SK-N-SH treated with all-trans-retinoic acid at 6 μM for 48 hours (cell line): ENCODE data around the gene ATP6V0C.

Experiments
- ATAC-seq: fragments of 200-7000 bp; cut with Tn5 transposase; 3 replicates; pipeline ENCODE4 v1.9.1; 2020; ENCODE audit warnings: mild to moderate bottlenecking, moderate library complexity
- ARNTL ChIP-seq: fragments of 450-650 bp; formaldehyde crosslinking; IDR thresholded peaks from 2 replicates; pipeline ENCODE4 v1.5.0; 2020; ENCODE audit warnings: low read depth, mild to moderate bottlenecking, moderate library complexity, borderline replicate concordance
- BACH2 ChIP-seq: fragments of 250-450 bp; sonication (Bioruptor Pico); IDR thresholded peaks from 2 replicates; pipeline ENCODE4 v1.9.0; 2021; ENCODE audit warnings: mild to moderate bottlenecking, borderline replicate concordance
- CREB5 ChIP-seq: fragments of 250-450 bp; sonication (Bioruptor Pico); IDR thresholded peaks from 2 replicates; pipeline ENCODE4 v1.5.1; 2020; ENCODE audit warnings: low read depth, mild to moderate bottlenecking, moderate library complexity
- CSDC2 ChIP-seq: fragments of 250-450 bp; sonication (Bioruptor Pico); IDR thresholded peaks from 2 replicates; pipeline ENCODE4 v1.5.0; 2020; ENCODE audit warnings: mild to moderate bottlenecking, moderate library complexity
- CSRNP3 ChIP-seq: fragments of 250-450 bp; sonication (Bioruptor Pico); IDR thresholded peaks from 2 replicates; pipeline ENCODE4 v1.5.1; 2021; ENCODE audit warnings: mild to moderate bottlenecking, moderate library complexity
- ESRRG ChIP-seq: fragments of 250-450 bp; sonication (Bioruptor Pico); IDR thresholded peaks from 2 replicates; pipeline ENCODE4 v1.6.1; 2021; ENCODE audit warnings: mild to moderate bottlenecking
- ISL1 ChIP-seq: fragments of 250-450 bp; sonication (Bioruptor Pico); IDR thresholded peaks from 2 replicates; pipeline ENCODE4 v2.1.2; 2022; ENCODE audit warnings: mild to moderate bottlenecking, moderate library complexity
- OSR1 ChIP-seq: fragments of 250-450 bp; sonication (Bioruptor Pico); IDR thresholded peaks from 2 replicates; pipeline ENCODE4 v1.8.0; 2022; ENCODE audit warnings: moderate library complexity, mild to moderate bottlenecking, inconsistent platforms
- PATZ1 ChIP-seq: fragments of 250-450 bp; sonication (Bioruptor Pico); IDR thresholded peaks from 2 replicates; pipeline ENCODE4 v1.8.0; 2020; ENCODE audit warnings: mild to moderate bottlenecking, moderate library complexity, borderline replicate concordance
- SNAI2 ChIP-seq: fragments of 250-450 bp; sonication (Bioruptor Pico); IDR thresholded peaks from 2 replicates; pipeline ENCODE4 v1.5.0; 2020; ENCODE audit warnings: mild to moderate bottlenecking, moderate library complexity
- TCF4 ChIP-seq: fragments of 250-450 bp; sonication (Bioruptor Pico); IDR thresholded peaks from 2 replicates; pipeline ENCODE4 v1.8.0; 2021; ENCODE audit warnings: mild to moderate bottlenecking, moderate library complexity, borderline replicate concordance
- TSHZ2 ChIP-seq: fragments of 250-450 bp; sonication (Bioruptor Pico); IDR thresholded peaks from 2 replicates; pipeline ENCODE4 v1.5.0; 2020; ENCODE audit warnings: mild to moderate bottlenecking, moderate library complexity
- ZC3H10 ChIP-seq: fragments of 250-450 bp; sonication (Bioruptor Pico); IDR thresholded peaks from 2 replicates; pipeline ENCODE4 v1.5.1; 2021; ENCODE audit warnings: mild to moderate bottlenecking, moderate library complexity
- ZFP3 ChIP-seq: fragments of 250-450 bp; sonication (Bioruptor Pico); IDR thresholded peaks from 2 replicates; pipeline ENCODE4 v1.5.0; 2020; ENCODE audit warnings: mild to moderate bottlenecking, moderate library complexity
- ZNF70 ChIP-seq: fragments of 450-650 bp; formaldehyde crosslinking; IDR thresholded peaks from 2 replicates; pipeline ENCODE4 v1.5.0; 2020; ENCODE audit warnings: mild to moderate bottlenecking, moderate library complexity
- ZNF8 ChIP-seq: fragments of 450-650 bp; formaldehyde crosslinking; IDR thresholded peaks from 2 replicates; pipeline ENCODE4 v1.5.0; 2020; ENCODE audit warnings: mild to moderate bottlenecking, moderate library complexity

ATP6V0C gene

GRCh38 chr16:2472488-2472864 lies 41.3 kb upstream of the ATP6V0C start (continued):
- TF ChIP-seq TSHZ2 (CRISPR knock-in tag) (no peak), ZC3H10 (CRISPR knock-in tag) (no peak), ARNTL (no peak), SNAI2 (CRISPR knock-in tag) (no peak), ZFP3 (CRISPR knock-in tag) (no peak)

- ATAC-seq: no peak
- TF ChIP-seq ISL1 (CRISPR knock-in tag): no peak
These were observed 40.8 kb upstream of the ATP6V0C start for GRCh38 chr16:2472885-2473445.

GRCh38 chr16:2473446-2473926 lies 40.3 kb upstream of the ATP6V0C start:
- no peak for ATAC-seq
- TF ChIP-seq TCF4 (CRISPR knock-in tag) (no peak), ZNF70 (CRISPR knock-in tag) (no peak), OSR1 (CRISPR knock-in tag) (no peak), ISL1 (CRISPR knock-in tag) (no peak), ESRRG (CRISPR knock-in tag) (no peak), CREB5 (CRISPR knock-in tag) (no peak), PATZ1 (CRISPR knock-in tag) (no peak), ZC3H10 (CRISPR knock-in tag) (no peak), CSDC2 (CRISPR knock-in tag) (no peak)
- TF ChIP-seq, all 23 proteins: peak for 0

- TF ChIP-seq TCF4 (CRISPR knock-in tag) (no peak), OSR1 (CRISPR knock-in tag) (no peak), ZNF8 (CRISPR knock-in tag) (no peak)
- peak; percentile 63 for ATAC-seq
These were observed 39.5 kb upstream of the ATP6V0C start for GRCh38 chr16:2473999-2474876.

- TF ChIP-seq OSR1 (CRISPR knock-in tag): no peak
- TF ChIP-seq PATZ1 (CRISPR knock-in tag): no peak
- TF ChIP-seq CSRNP3 (CRISPR knock-in tag): no peak
- no peak for TF ChIP-seq ZC3H10 (CRISPR knock-in tag)
- TF ChIP-seq BACH2 (CRISPR knock-in tag): no peak
- TF ChIP-seq CREB5 (CRISPR knock-in tag): no peak
- TF ChIP-seq ISL1 (CRISPR knock-in tag): no peak
- ATAC-seq: peak; percentile 84
These were observed 38.8 kb upstream of the ATP6V0C start, which contains the start of gene TBC1D24 for GRCh38 chr16:2474877-2475412. TSS of gene TBC1D24 (plus strand) at chr16:2475127. CDS start at chr16:2496149, 21,022 bp downstream.
